Loucy (cell line): ENCODE results near the gene PTPRN2.

Experiments used
- H2AFZ ChIP-seq: fragments of 200-600 bp; sonication (generic); 2 replicates; pipeline ENCODE4 v1.6.0; 2016; ENCODE audit warnings: antibody characterized with exemption, mild to moderate bottlenecking, low read length, moderate library complexity
- H3F3A ChIP-seq: fragments of 200-600 bp; 2 replicates; pipeline ENCODE4 v1.6.0; 2016; ENCODE audit warnings: antibody characterized with exemption, low read depth, mild to moderate bottlenecking
- H3K27me3 ChIP-seq: fragments of 200-600 bp; sonication (generic); 2 replicates; pipeline ENCODE4 v1.6.1; 2014; ENCODE audit warnings: low read length, mild to moderate bottlenecking; ENCODE audit not compliant: insufficient read depth, poor library complexity, severe bottlenecking
- H3K36me3 ChIP-seq: fragments of 200-600 bp; sonication (generic); 2 replicates; pipeline ENCODE4 v1.6.1; 2016; ENCODE audit warnings: low read length; ENCODE audit not compliant: insufficient read depth
- H3K4me1 ChIP-seq: fragments of 200-600 bp; sonication (generic); 2 replicates; pipeline ENCODE4 v1.5.1; 2014; ENCODE audit warnings: low read length, mild to moderate bottlenecking; ENCODE audit not compliant: insufficient read depth, poor library complexity, severe bottlenecking
- H3K4me2 ChIP-seq: fragments of 200-600 bp; sonication (generic); 2 replicates; pipeline ENCODE4 v1.6.0; 2014; ENCODE audit warnings: antibody characterized with exemption, low read length, low read depth, mild to moderate bottlenecking; ENCODE audit not compliant: poor library complexity, severe bottlenecking
- H3K4me3 ChIP-seq: fragments of 200-600 bp; sonication (generic); 2 replicates; pipeline ENCODE4 v1.5.1; 2014; ENCODE audit warnings: low read length, mild to moderate bottlenecking, mixed read lengths; ENCODE audit not compliant: poor library complexity, severe bottlenecking
- H3K79me2 ChIP-seq: fragments of 200-600 bp; sonication (generic); 2 replicates; pipeline ENCODE4 v1.6.1; 2014; ENCODE audit warnings: low read length; ENCODE audit not compliant: insufficient read depth
- H3K9ac ChIP-seq: fragments of 200-600 bp; sonication (generic); 2 replicates; pipeline ENCODE4 v1.6.0; 2014; ENCODE audit warnings: mild to moderate bottlenecking, low read depth, low read length, moderate library complexity; ENCODE audit not compliant: poor library complexity, severe bottlenecking
- H3K9me2 ChIP-seq: fragments of 200-600 bp; sonication (generic); replicated peaks from 2 replicates; pipeline ENCODE4 v1.6.1; 2016; ENCODE audit warnings: low read depth, low read length, mixed read lengths
- H3K9me3 ChIP-seq: fragments of 200-600 bp; sonication (generic); 2 replicates; pipeline ENCODE4 v1.6.1; 2014; ENCODE audit warnings: mild to moderate bottlenecking, antibody characterized with exemption, low read length, low read depth; ENCODE audit not compliant: insufficient read depth
- H4K20me1 ChIP-seq: fragments of 200-600 bp; sonication (generic); 2 replicates; pipeline ENCODE4 v1.6.0; 2014; ENCODE audit warnings: antibody characterized with exemption, low read length, mild to moderate bottlenecking; ENCODE audit not compliant: insufficient read depth, poor library complexity, severe bottlenecking
- CTCF ChIP-seq: fragments of 200-600 bp; sonication (generic); conservative IDR thresholded peaks from 2 replicates; pipeline ENCODE4 v1.5.1; 2014; ENCODE audit warnings: mild to moderate bottlenecking, antibody characterized with exemption, low read length
- EZH2phosphoT487 ChIP-seq: fragments of 200-600 bp; IDR thresholded peaks from 2 replicates; pipeline ENCODE4 v1.6.1; 2018; ENCODE audit warnings: antibody characterized with exemption, mild to moderate bottlenecking, moderate library complexity, borderline replicate concordance

The PTPRN2 gene

DNA sequence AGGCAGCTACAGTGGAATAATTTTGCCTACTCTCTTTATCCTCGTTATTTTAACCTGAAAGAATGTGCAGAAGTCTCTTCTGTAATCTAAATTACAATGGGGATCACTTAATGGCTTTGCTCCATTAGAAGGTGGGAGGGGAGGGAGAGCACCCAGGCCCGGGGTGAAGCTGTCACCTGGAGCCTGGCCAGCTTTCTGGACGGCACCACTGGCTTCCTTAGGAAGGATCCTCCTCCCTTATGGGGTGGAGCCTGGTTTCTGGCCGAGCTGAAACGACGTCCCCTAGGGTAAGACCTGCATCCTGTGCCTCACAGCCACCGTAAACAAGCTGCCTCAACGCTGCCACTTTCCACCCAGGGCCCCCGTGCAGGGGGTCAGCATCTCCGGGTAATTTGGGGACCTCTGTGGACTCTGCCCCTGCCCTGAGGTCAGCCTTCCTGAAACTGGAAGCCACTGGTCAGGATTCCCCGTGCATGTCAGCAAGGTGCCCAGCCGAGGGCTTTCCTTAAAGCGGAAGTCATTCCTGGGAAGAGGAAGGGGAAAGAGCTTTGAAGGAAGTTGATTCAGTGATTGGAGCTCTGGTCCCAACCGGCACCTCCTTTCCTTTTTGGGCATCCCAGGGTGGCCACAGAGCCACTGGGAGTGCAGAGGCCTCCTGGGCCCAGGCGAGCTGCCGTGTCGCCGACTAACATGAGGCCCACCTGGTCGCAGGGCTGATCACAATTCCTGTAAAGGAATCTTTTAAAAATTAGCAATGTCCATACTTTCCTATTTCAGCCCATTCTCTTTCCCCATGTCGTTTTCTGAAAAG lies 681.8 kb downstream of the PTPRN2 start:
- H4K20me1 ChIP-seq, result no peaks in the 10 kb centered on the region
- no peaks in the 10 kb centered on the region for H3K9me2 ChIP-seq
- no peak overlapping the region for H3K9ac ChIP-seq
- H2AFZ ChIP-seq, result no peak overlapping the region
- no peaks in the 10 kb centered on the region for H3K4me1 ChIP-seq
- H3K9me3 ChIP-seq, result no peaks in the 10 kb centered on the region; the same call in 1 of the 2 replicates
- H3F3A ChIP-seq, result no peaks in the 10 kb centered on the region
- H3K4me2 ChIP-seq, result no peak overlapping the region
- TF ChIP-seq CTCF (no peak), EZH2phosphoT487 (no peak)
- H3K27me3 ChIP-seq, result no peaks in the 10 kb centered on the region
- no peaks in the 10 kb centered on the region for H3K79me2 ChIP-seq
- H3K36me3 ChIP-seq, result no peaks in the 10 kb centered on the region
- H3K4me3 ChIP-seq, result no peak overlapping the region

DNA sequence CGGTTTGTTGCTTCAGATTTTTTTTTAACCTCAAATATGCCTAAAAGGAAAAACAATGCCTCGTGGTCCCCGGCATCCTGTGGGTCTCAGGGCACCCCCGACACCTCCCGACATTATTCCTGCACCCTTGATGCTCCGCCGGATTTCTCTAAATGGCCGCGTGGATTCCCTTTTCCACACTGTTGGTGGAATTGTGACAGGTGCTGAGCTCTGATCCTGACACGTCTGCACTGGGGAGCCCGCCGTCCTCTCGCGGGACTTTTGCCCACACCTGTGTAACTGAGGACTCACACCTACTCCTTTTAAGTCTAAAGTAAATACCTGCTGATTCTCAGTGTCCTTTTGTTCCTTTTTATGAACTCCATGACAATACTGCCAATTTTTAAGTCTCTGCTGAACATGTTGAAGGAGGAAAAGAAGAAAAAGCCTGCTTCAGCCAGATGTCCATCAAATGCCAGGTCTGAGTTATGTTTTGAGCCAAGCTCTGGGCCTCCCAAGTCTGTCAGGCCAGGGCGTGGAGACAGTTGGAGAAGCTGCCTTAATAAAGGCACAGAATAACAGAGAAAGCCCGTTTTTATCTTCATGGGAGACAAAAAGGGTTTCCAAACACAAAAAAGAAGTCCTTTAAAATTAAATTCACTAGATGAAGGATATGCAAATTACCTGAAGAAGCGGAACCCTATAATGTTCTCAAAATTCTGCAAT lies 682.6 kb downstream of the PTPRN2 start:
- H3K4me3 ChIP-seq, result no peak overlapping the region
- H2AFZ ChIP-seq, result no peak overlapping the region
- TF ChIP-seq EZH2phosphoT487, result no peak
- no peak for TF ChIP-seq CTCF
- H3K9ac ChIP-seq, result no peak overlapping the region
- H3K9me2 ChIP-seq, result no peaks in the 10 kb centered on the region
- no peaks in the 10 kb centered on the region; the same call in 1 of the 2 replicates for H3K9me3 ChIP-seq
- no peaks in the 10 kb centered on the region for H4K20me1 ChIP-seq
- no peaks in the 10 kb centered on the region for H3K36me3 ChIP-seq
- H3K79me2 ChIP-seq, result no peaks in the 10 kb centered on the region
- no peaks in the 10 kb centered on the region for H3F3A ChIP-seq
- H3K27me3 ChIP-seq, result no peaks in the 10 kb centered on the region
- no peaks in the 10 kb centered on the region for H3K4me1 ChIP-seq
- no peak overlapping the region for H3K4me2 ChIP-seq

- Histone ChIP-seq H3K36me3 (no peaks in the 10 kb centered on the region), H2AFZ (no peak overlapping the region), H3K9me2 (no peaks in the 10 kb centered on the region), H3K79me2 (no peaks in the 10 kb centered on the region), H3K27me3 (no peaks in the 10 kb centered on the region), H3K4me3 (no peak overlapping the region), H3K4me1 (no peaks in the 10 kb centered on the region), H4K20me1 (no peaks in the 10 kb centered on the region), H3K9me3 (peaks cover 3% of the 10 kb centered on the region; the same call in 1 of the 2 replicates), H3K4me2 (no peak overlapping the region), H3K9ac (no peak overlapping the region), H3F3A (no peaks in the 10 kb centered on the region)
- TF ChIP-seq EZH2phosphoT487, result no peak
- no peak for TF ChIP-seq CTCF
Observed at GRCh38 chr7:157904211-157904865, 683.3 kb downstream of the PTPRN2 start.
